ENCODE measurements around the gene KCNJ1.

DNA sequence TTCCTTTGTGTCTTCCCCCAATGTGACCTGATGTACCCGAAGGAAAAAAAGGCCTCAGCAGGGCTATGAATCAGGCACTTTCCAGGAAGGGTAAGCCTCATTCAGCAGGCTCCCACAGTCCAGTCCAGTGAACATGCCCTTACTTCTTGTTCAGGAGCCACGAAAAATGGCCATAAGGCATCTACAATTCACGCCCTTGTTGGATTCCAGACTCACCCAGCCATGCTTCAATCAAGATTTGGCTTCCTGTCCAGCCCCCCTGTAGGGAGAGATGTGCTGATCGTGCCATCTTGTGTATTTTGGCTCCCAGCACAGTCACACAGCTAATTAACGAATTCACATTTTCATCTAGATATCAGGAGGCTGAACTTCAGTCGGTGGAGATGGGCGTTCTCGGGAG is 14.1 kb upstream of the KCNJ1 start:
- TF ChIP-seq CTCF (IDR thresholded peaks at IDR 0.05; ENCODE audit: low read depth, low read length) (no peak), POLR2A (IDR thresholded peaks at IDR 0.05; ENCODE audit: extremely low read depth, insufficient read length) (no peak), MYC (IDR thresholded peaks at IDR 0.05; ENCODE audit: low read depth, low read length) (no peak), MAX (IDR thresholded peaks at IDR 0.05; ENCODE audit: low read depth, low read length) (no peak)
